HepG2 (cell line): Measurements from ENCODE around the gene TMEM267. TPM values are rescaled to one million over a fixed set of nuclear protein-coding genes. Genes with fewer than 3 reads are reported as not detected.
A peak's percentile ranks its signal among the peaks of the same experiment; 100 is the strongest.

ENCODE experiments used
- CSRNP2 ChIP-seq: sonication (generic); formaldehyde crosslinking; conservative IDR thresholded peaks from 2 replicates; pipeline ENCODE4 v1.8.0; 2022; ENCODE audit warnings: low read depth, missing genetic modification reagents
- DMAP1 ChIP-seq: IDR thresholded peaks from 2 replicates; pipeline ENCODE4 v1.6.1; 2016
- GFI1 ChIP-seq: sonication (generic); formaldehyde crosslinking; IDR thresholded peaks from 2 replicates; pipeline ENCODE4 v1.5.0; 2020; ENCODE audit warnings: missing genetic modification reagents, mild to moderate bottlenecking, borderline replicate concordance
- ISX ChIP-seq: sonication (generic); formaldehyde crosslinking; conservative IDR thresholded peaks from 2 replicates; pipeline ENCODE4 v1.5.0; 2020; ENCODE audit warnings: missing genetic modification reagents
- MAFG ChIP-seq: sonication (generic); formaldehyde crosslinking; IDR thresholded peaks from 2 replicates; pipeline ENCODE4 v1.5.1; 2020; ENCODE audit warnings: mild to moderate bottlenecking, missing genetic modification reagents
- MED13 ChIP-seq: sonication (generic); formaldehyde crosslinking; IDR thresholded peaks from 2 replicates; pipeline ENCODE4 v1.5.0; 2020; ENCODE audit warnings: missing genetic modification reagents
- MEIS2 ChIP-seq: sonication (generic); formaldehyde crosslinking; IDR thresholded peaks from 2 replicates; pipeline ENCODE4 v1.9.0; 2021; ENCODE audit warnings: mild to moderate bottlenecking, missing genetic modification reagents
- SOX6 ChIP-seq, 2 experiments: fragments of 450-650 bp in 1 of 2; sonication (generic) in 1 of 2; formaldehyde crosslinking in 1 of 2; IDR thresholded peaks; 2 replicates each; pipeline versions ENCODE4 v1.4.0 to v1.6.1; 2017 to 2020; ENCODE audit warnings: antibody characterized with exemption in 1 of 2, mild to moderate bottlenecking in 1 of 2, missing genetic modification reagents in 1 of 2
- ZBTB34 ChIP-seq: sonication (generic); formaldehyde crosslinking; IDR thresholded peaks from 2 replicates; pipeline ENCODE4 v1.8.0; 2022; ENCODE audit warnings: mild to moderate bottlenecking, missing genetic modification reagents
- ZFP62 ChIP-seq: sonication (generic); formaldehyde crosslinking; IDR thresholded peaks from 2 replicates; pipeline ENCODE4 v1.4.0; 2020; ENCODE audit warnings: missing genetic modification reagents
- ZNF256 ChIP-seq: sonication (generic); formaldehyde crosslinking; conservative IDR thresholded peaks from 2 replicates; pipeline ENCODE4 v1.4.0; 2020; ENCODE audit warnings: missing genetic modification reagents
- ZNF432 ChIP-seq: sonication (generic); formaldehyde crosslinking; IDR thresholded peaks from 2 replicates; pipeline ENCODE4 v1.5.0; 2020; ENCODE audit warnings: missing genetic modification reagents, mild to moderate bottlenecking, borderline replicate concordance
- ZNF616 ChIP-seq: sonication (generic); formaldehyde crosslinking; IDR thresholded peaks from 2 replicates; pipeline ENCODE4 v1.5.0; 2020; ENCODE audit warnings: low read depth, mild to moderate bottlenecking, missing genetic modification reagents
- ZNF713 ChIP-seq: sonication (generic); formaldehyde crosslinking; IDR thresholded peaks from 2 replicates; pipeline ENCODE4 v1.4.0; 2020; ENCODE audit warnings: mild to moderate bottlenecking, missing genetic modification reagents
- ZNF883 ChIP-seq: sonication (generic); formaldehyde crosslinking; IDR thresholded peaks from 2 replicates; pipeline ENCODE4 v1.5.1; 2020; ENCODE audit warnings: mild to moderate bottlenecking, missing genetic modification reagents; ENCODE audit errors: not compliant biosample characterization
- polyA plus RNA-seq, 8 experiments: library from polyadenylated mRNA; depleted of rRNA in 3 of 8; stranded (reverse) in 7 of 8; unstranded in 1 of 8; fragments of >200 nt; fragmentation: Illumina TruSeq in 4 of 8; extraction: Trizol in 4 of 8; gene quantifications; 2 replicates each; pipeline versions ENCODE4 v1.2.1 to v1.2.3, GENCODE V29; 2011 to 2016; ENCODE audit warnings: low read depth in 4 of 8, missing spikeins in 1 of 8, mixed read lengths in 1 of 8; ENCODE audit not compliant: insufficient read depth in 1 of 8
- total RNA-seq, 5 experiments: library from RNA; depleted of rRNA; stranded (reverse); fragments of >200 nt; fragmentation: Illumina TruSeq; extraction: Trizol; gene quantifications; 2 replicates each; pipeline ENCODE4 v1.2.3, GENCODE V29; 2016; ENCODE audit warnings: low read depth in 1 of 5
- TF ChIP-seq, protein P1 (sequence below): sonication (generic); formaldehyde crosslinking; IDR thresholded peaks from 2 replicates; pipeline ENCODE4 v1.9.0; 2021; ENCODE audit warnings: missing genetic modification reagents, borderline replicate concordance
- TF ChIP-seq, protein P2 (sequence below): sonication (generic); formaldehyde crosslinking; IDR thresholded peaks from 2 replicates; pipeline ENCODE4 v1.5.1; 2020; ENCODE audit warnings: mild to moderate bottlenecking, missing genetic modification reagents, moderate library complexity
- TF ChIP-seq, protein P3 (sequence below): sonication (generic); formaldehyde crosslinking; IDR thresholded peaks from 2 replicates; pipeline ENCODE4 v1.4.0; 2020; ENCODE audit warnings: missing genetic modification reagents, mild to moderate bottlenecking, borderline replicate concordance
- TF ChIP-seq, protein P4 (sequence below): sonication (generic); formaldehyde crosslinking; IDR thresholded peaks from 2 replicates; pipeline ENCODE4 v1.4.0; 2020; ENCODE audit warnings: missing genetic modification reagents

TMEM267 gene
- total and polyA plus RNA-seq, 2 of the 13 experiments (the other 11 are each of a cell fraction or from before 2014, with no cell fraction given), result 8.9 to 12.6 TPM

GRCh38 chr5:43432486-43433375, 50.9 kb downstream of the TMEM267 start (continued):
- TF ChIP-seq ZFP62 (no peak), MEIS2 (CRISPR knock-in tag) (peak; percentile 99), ZNF883 (no peak), SOX6 (IDR thresholded peaks at IDR 0.05) (no peak), SOX6 (CRISPR knock-in tag; IDR thresholded peaks at IDR 0.05) (peak; percentile 97), ZNF713 (no peak), MED13 (no peak), ZNF256 (no peak), DMAP1 (CRISPR knock-in tag) (peak; percentile 49; the same call in 1 of the 2 replicates), ZBTB34 (peak; percentile 94; the same call in 1 of the 2 replicates), ZNF616 (no peak), ZNF432 (CRISPR knock-in tag) (no peak), ISX (CRISPR knock-in tag) (no peak), MAFG (CRISPR knock-in tag) (no peak), CSRNP2 (CRISPR knock-in tag) (no peak), GFI1 (CRISPR knock-in tag) (no peak)
- TF ChIP-seq, protein P1, sequence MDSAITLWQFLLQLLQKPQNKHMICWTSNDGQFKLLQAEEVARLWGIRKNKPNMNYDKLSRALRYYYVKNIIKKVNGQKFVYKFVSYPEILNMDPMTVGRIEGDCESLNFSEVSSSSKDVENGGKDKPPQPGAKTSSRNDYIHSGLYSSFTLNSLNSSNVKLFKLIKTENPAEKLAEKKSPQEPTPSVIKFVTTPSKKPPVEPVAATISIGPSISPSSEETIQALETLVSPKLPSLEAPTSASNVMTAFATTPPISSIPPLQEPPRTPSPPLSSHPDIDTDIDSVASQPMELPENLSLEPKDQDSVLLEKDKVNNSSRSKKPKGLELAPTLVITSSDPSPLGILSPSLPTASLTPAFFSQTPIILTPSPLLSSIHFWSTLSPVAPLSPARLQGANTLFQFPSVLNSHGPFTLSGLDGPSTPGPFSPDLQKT (CRISPR knock-in tag), result no peak
- TF ChIP-seq, protein P2, sequence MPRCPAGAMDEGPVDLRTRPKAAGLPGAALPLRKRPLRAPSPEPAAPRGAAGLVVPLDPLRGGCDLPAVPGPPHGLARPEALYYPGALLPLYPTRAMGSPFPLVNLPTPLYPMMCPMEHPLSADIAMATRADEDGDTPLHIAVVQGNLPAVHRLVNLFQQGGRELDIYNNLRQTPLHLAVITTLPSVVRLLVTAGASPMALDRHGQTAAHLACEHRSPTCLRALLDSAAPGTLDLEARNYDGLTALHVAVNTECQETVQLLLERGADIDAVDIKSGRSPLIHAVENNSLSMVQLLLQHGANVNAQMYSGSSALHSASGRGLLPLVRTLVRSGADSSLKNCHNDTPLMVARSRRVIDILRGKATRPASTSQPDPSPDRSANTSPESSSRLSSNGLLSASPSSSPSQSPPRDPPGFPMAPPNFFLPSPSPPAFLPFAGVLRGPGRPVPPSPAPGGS (CRISPR knock-in tag), result no peak
- TF ChIP-seq, protein P3, sequence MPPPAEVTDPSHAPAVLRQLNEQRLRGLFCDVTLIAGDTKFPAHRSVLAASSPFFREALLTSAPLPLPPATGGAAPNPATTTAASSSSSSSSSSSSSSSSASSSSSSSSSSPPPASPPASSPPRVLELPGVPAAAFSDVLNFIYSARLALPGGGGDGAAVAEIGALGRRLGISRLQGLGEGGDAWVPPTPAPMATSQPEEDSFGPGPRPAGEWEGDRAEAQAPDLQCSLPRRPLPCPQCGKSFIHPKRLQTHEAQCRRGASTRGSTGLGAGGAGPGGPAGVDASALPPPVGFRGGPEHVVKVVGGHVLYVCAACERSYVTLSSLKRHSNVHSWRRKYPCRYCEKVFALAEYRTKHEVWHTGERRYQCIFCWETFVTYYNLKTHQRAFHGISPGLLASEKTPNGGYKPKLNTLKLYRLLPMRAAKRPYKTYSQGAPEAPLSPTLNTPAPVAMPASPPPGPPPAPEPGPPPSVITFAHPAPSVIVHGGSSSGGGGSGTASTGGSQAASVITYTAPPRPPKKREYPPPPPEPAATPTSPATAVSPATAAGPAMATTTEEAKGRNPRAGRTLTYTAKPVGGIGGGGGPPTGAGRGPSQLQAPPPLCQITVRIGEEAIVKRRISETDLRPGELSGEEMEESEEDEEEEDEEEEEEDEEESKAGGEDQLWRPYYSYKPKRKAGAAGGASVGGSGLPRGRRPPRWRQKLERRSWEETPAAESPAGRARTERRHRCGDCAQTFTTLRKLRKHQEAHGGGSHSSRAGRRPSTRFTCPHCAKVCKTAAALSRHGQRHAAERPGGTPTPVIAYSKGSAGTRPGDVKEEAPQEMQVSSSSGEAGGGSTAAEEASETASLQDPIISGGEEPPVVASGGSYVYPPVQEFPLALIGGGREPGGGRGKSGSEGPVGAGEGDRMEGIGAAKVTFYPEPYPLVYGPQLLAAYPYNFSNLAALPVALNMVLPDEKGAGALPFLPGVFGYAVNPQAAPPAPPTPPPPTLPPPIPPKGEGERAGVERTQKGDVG (CRISPR knock-in tag), result no peak
- TF ChIP-seq, protein P4, sequence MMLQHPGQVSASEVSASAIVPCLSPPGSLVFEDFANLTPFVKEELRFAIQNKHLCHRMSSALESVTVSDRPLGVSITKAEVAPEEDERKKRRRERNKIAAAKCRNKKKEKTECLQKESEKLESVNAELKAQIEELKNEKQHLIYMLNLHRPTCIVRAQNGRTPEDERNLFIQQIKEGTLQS (CRISPR knock-in tag), result 0 out of 2 replicates have a peak, but pooled peaks have one; percentile 19
